Loucy (cell line): ENCODE measurements around the gene UMODL1.

Experiments used
- CTCF ChIP-seq: fragments of 200-600 bp; sonication (generic); conservative IDR thresholded peaks from 2 replicates; pipeline ENCODE4 v1.5.1; 2014; ENCODE audit warnings: mild to moderate bottlenecking, antibody characterized with exemption, low read length
- EZH2phosphoT487 ChIP-seq: fragments of 200-600 bp; IDR thresholded peaks from 2 replicates; pipeline ENCODE4 v1.6.1; 2018; ENCODE audit warnings: antibody characterized with exemption, mild to moderate bottlenecking, moderate library complexity, borderline replicate concordance

GRCh38 chr21:42110691-42111469 lies 39.8 kb downstream of the UMODL1 start:
- no peak for TF ChIP-seq CTCF
- no peak for TF ChIP-seq EZH2phosphoT487
